RWPE1 (cell line): ENCODE measurements around the gene SLC22A9.
"Not testable (repeated sequence)": the region's sequence is repeated elsewhere in the genome, so short reads cannot be mapped to it uniquely, and the experiment has no call there.

Experiments
- CTCF ChIA-PET: fragments of 350-600 bp; sonication (Branson Sonifier 250); formaldehyde crosslinking; extraction: SDS; loops from one replicate; lab custom pipeline; 2021; lab: Yijun Ruan, JAX
- POLR2A ChIA-PET: fragments of 400-600 bp; formaldehyde crosslinking; extraction: SDS; loops from one replicate; lab custom pipeline; 2020; ENCODE audit warnings: antibody characterized with exemption; ENCODE audit not compliant: low non-redundant PET; lab: Yijun Ruan, JAX
- DNase-seq: peaks from one replicate; pipeline ENCODE4 v3.0.0; 2012; ENCODE audit warnings: low spot score
- H3K27ac ChIP-seq: fragments of 450-650 bp; 2 replicates; pipeline ENCODE4 v1.5.1; 2017
- CTCF ChIP-seq: fragments of 450-650 bp; conservative IDR thresholded peaks from 2 replicates; pipeline ENCODE4 v1.5.1; 2017; ENCODE audit warnings: low read depth, mild to moderate bottlenecking

Gene SLC22A9

DNA sequence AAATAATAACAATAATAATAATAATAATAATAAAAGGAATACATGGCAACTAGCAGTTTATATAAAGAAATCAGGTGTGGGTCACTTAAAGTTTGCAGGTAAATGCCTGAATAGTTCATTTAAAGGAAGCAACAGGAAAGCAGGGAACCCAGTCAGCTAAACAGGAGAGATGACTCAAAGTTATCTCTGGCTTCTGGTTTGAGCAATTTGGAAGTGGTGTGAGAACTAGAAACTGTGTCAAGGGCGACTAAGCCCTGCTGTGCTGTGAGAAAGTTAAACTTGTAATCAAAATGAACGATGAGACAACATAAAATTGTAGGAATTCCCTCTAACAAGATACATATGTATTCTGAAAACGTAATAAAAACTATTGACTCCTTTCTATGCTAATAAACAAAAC is 35.5 kb downstream of the SLC22A9 start:
- ChIA-PET CTCF (no interaction called here), POLR2A (no interaction called here)
- no peak for TF ChIP-seq CTCF
- no peak for DNase-seq
- H3K27ac ChIP-seq: no peak overlapping the region

- DNase-seq: no peak
- H3K27ac ChIP-seq: no peak overlapping the region
- CTCF ChIA-PET: interaction anchor here (0.7 kb wide), 1 partner anchor 60 kb away, joined by 3 read pairs; no protein-coding TSS in a partner anchor
- POLR2A ChIA-PET: no interaction called here
- no peak for TF ChIP-seq CTCF
Observed at GRCh38 chr11:63406458-63406857, 36.9 kb downstream of the SLC22A9 start.

DNA sequence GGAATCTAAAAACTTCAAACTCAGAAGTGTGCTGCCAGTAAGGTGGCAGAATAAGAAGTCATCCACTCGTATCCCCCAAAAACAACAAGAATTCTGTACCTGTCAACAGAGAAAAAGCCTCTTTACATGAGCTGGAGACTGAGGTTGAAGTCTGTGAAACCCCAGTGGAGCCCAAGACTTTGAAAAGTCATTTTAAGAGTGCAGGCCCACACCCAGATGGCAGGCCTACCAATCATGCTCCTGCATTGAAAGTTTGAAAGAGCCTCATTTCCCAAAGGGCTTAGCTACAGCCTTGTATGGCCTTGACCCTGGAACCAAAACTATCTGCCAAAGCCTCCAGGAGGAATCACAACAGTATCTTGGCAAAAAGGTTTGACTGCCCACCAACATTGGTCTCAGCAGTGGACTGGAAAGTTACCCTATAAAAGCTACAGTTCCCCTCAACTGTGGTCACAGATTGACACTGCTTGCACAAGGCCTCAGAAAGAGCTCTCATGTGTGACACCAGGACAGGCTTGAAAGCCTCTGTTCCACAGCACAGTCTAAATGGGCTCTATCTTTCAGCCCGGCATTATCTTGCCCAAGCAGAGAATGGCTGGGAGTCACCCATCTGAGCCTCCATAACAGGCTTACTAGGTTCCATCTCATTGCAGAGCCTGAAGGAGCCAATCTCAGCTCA is 47.7 kb downstream of the SLC22A9 start:
- H3K27ac ChIP-seq: no peak overlapping the region
- ChIA-PET POLR2A (no interaction called here), CTCF (no interaction called here)
- TF ChIP-seq CTCF: no peak
- DNase-seq: no peak

GRCh38 chr11:63427971-63428508 is 58.5 kb downstream of the SLC22A9 start:
- no peak overlapping the region for H3K27ac ChIP-seq
- DNase-seq: no peak
- POLR2A ChIA-PET: no interaction called here
- no peak for TF ChIP-seq CTCF
- CTCF ChIA-PET: interaction anchor here (0.7 kb wide), 1 partner anchor 601 kb away, joined by 3 read pairs; no protein-coding TSS in a partner anchor

GRCh38 chr11:63430731-63431130 is 61.1 kb downstream of the SLC22A9 start:
- CTCF ChIA-PET, H3K27ac ChIP-seq, DNase-seq, POLR2A ChIA-PET: not testable (repeated sequence)

- CTCF ChIA-PET, H3K27ac ChIP-seq, POLR2A ChIA-PET, DNase-seq: not testable (repeated sequence)
Observed at GRCh38 chr11:63435351-63435750, 65.8 kb downstream of the SLC22A9 start.

DNA sequence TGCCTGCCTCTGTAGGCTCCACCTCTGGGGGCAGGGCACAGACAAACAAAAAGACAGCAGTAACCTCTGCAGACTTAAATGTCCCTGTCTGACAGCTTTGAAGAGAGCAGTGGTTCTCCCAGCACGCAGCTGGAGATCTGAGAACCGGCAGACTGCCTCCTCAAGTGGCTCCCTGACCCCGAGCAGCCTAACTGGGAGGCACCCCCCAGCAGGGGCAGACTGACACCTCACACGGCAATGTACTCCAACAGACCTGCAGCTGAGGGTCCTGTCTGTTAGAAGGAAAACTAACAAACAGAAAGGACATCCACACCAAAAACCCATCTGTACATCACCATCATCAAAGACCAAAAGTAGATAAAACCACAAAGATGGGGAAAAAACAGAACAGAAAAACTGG is 66.2 kb downstream of the SLC22A9 start:
- CTCF ChIA-PET, DNase-seq, H3K27ac ChIP-seq, POLR2A ChIA-PET: not testable (repeated sequence)

- no peak overlapping the region for H3K27ac ChIP-seq
- POLR2A ChIA-PET: no interaction called here
- CTCF ChIA-PET: no interaction called here
- no peak for DNase-seq
- TF ChIP-seq CTCF: no peak
Observed at GRCh38 chr11:63443714-63444113, 74.1 kb downstream of the SLC22A9 start.
